Dermis blood vessel endothelial cell (primary cell): ENCODE measurements around the gene PRR5L. TPM values are rescaled to one million over a fixed set of nuclear protein-coding genes. Genes with fewer than 3 reads are reported as not detected.
A peak's percentile ranks its signal among the peaks of the same experiment; 100 is the strongest.

Experiments used
- DNase-seq: peaks from one replicate; pipeline ENCODE4 v3.0.0; 2010
- total RNA-seq: library from RNA; depleted of rRNA; stranded (reverse); fragments of >200 nt; gene quantifications from 2 replicates; pipeline ENCODE4 v1.2.3, GENCODE V29; 2014

The PRR5L gene, protein sequence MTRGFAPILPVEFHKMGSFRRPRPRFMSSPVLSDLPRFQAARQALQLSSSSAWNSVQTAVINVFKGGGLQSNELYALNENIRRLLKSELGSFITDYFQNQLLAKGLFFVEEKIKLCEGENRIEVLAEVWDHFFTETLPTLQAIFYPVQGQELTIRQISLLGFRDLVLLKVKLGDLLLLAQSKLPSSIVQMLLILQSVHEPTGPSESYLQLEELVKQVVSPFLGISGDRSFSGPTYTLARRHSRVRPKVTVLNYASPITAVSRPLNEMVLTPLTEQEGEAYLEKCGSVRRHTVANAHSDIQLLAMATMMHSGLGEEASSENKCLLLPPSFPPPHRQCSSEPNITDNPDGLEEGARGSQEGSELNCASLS
- 6.0 and 30.3 TPM in 2 replicates for total RNA-seq

- no peak for DNase-seq
Measured at GRCh38 chr11:36295926-36296325, at the start of gene PRR5L. TSS of gene PRR5L (plus strand) at chr11:36296288. CDS start at chr11:36401122, 104,834 bp downstream.

DNA sequence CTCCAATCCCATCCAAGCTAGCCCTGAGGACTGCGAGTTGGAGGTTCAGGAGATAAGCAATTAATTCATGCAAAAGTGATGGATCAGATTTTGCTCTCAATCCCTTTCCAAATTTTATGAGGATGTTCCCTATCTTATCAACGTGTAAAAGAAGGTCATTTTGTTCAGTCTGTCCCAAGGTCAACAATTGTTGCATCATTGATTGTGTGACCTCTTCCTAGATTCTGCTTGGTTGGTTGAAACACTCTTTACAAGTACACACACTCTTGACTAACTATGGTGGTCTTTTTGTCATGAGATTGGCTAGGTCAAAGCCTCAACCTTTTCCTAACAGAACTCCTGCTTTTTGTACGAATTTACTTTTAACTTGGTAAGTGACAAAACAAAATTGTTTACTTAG lies 48.6 kb upstream of the PRR5L start:
- DNase-seq: no peak

- DNase-seq: no peak
Measured at GRCh38 chr11:36248436-36248835, 47.7 kb upstream of the PRR5L start.

DNA sequence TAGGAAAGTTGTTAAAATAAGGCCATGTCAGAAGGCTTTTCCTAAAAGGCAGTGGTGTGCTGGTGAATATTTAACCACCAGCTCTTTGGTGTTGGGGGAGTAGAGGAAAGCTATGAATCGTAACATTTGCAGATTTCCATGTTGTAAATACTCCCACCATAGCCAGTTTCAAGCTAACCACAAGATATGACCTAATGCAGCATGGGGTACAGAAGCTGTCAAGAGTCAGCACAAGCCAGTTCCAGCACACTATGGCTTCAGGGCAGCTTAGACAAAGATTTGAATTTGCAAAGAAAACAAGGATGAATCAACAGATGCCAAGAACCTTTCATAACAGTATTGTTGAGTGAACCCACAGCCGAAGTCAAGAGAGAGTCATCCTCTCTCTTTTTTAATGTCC lies 46.8 kb upstream of the PRR5L start:
- DNase-seq: no peak

DNA sequence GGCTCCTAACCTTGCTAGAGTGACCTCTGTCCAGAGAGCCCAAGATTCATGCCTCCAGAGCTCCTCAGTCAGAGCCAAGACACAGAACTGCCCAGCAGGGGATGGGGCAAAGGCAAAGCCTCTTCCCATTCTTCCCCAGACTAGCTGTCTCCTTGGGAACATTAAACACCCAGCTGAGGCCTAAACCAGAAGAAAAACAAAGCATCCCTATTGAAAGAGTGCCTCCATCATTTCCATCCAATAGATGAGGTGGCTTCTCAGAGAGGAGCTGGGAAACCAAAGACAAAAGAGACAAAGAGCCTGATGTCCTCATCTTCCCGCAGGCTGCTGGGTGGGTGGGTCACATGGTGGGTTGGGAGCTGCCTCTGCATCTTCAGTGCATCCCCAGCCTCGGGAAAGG lies 44.3 kb upstream of the PRR5L start:
- no peak for DNase-seq

DNA sequence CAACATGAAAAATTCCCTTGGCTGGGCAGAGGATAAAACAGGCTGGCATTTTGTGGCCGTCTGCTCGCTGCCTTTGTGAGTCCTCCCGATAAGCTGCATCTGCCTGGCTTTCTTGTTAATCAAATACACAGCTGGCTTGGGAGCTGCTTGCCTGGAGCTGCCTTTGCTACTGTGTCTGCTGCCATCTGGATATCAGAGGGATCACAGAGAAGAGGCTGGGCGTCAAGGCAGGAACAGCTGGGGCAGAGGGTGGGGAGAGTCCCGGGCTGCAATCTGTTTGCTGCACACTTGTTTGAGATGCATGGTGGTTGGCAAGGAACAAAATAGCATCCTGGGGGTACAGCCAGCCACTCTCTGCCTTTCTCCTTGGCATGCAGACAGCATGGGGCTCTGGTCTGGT lies 42.9 kb upstream of the PRR5L start:
- DNase-seq: no peak

- DNase-seq: peak; percentile 31
Measured at GRCh38 chr11:36254713-36255112, 41.4 kb upstream of the PRR5L start.

DNA sequence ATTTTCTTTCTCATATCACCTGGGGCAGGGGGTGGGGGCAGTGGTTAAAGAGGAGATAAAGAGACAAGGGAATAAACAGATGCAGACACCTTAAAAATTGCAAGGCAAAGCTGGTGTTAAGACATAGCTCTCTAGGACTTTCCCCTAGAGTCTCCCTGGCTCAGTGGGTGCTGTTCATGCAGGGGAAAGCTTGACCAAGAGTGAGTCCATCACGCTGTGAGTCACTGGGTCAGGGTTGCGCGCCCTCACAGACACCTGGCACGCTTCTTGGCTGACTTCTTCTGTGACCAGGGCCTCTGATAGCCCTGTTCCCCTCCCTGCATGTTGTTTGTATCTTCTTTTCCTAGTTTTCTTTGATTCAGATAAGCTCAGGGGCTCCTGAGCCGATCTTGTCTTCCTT lies 38.7 kb upstream of the PRR5L start:
- DNase-seq: peak; percentile 27

DNA sequence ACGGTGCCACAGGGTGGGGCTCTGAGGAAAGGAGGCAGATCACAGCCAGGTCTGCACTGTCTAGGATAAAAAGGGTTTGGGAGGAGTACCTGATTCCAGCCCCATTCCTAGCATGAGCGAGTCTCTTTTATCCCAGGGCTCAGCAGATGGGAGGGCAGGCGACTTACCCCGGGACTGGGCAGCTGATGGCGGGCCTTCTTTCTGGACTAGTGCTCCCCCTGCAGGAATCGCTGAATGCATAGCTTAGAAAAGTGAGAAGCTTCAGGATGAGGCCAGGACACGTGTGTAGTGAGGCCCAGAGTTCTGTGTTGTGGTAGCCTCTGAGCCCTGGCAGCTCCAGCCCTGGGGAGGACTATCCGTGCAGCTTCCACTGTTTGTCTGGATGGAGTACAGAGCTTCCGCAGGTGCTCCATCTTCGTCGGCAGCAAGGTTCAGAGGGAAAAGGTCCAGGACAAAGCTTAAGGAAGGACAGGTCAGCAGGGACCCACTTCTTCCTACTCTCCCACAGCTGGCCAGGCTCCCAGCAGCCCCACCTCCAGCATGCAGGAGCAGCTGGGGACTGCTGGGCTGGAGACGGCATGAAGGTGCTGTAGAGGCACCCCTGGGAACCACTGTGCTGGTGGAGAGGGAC lies 37.2 kb upstream of the PRR5L start:
- DNase-seq: peak; percentile 88

DNA sequence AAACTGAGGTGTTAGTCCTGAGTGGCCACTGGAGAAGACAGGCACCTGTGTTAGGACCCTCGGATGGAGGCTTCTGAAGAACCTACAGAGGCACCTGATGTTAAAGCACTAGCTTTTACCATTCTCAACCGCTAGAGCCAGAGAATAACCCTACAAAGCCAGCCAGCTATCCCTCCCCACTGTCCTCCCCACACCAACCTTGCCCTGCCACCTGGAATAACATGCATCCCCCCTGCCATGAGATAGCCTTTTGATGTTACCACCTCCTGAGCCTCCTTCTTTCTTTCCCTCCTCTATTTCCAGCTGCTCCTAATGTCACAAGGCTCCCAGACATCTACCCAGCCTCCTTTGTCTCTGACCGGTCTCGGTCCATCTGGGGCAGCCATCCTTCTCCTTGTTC lies 35.0 kb upstream of the PRR5L start:
- no peak for DNase-seq

- DNase-seq: no peak
Measured at GRCh38 chr11:36264011-36264972, 31.8 kb upstream of the PRR5L start.

DNA sequence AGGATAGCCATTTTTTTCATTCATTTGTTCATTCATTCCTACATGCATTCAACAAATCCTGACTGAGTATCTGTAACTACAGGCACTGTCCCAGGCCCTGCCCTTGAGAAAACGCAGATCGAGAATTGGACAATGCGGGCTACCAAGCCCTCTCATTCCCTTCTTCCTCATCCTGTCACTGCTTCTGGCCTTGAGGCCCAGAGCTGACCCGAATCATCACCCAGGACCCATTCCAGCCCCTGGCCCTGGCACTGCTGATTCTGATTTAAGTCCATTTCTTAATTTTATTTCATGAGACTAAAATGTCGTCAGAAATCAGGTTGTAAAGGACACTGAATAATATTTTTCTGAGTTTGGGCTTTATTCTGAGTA lies 31.1 kb upstream of the PRR5L start:
- no peak for DNase-seq

GRCh38 chr11:36265793-36266628 lies 30.1 kb upstream of the PRR5L start:
- peak; percentile 73 for DNase-seq

DNA sequence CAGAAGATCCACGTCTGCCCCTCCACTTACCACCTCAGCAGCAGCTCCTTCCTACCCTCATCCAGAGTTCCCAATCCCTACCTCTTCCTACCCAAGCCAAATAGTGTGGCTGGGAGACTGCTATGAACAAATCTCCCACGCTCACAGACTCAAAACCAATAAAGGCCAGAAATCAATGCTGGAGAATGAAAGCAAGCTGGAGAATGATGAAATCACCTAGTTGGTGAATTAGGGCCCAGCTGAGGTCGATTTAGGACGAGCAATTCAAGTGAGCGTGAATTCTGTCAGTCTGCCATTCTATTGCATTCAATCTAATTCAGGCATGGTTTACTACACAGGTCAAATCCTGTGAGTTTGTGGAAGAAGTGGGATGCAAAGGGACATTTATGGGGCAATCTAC lies 29.3 kb upstream of the PRR5L start:
- no peak for DNase-seq

DNA sequence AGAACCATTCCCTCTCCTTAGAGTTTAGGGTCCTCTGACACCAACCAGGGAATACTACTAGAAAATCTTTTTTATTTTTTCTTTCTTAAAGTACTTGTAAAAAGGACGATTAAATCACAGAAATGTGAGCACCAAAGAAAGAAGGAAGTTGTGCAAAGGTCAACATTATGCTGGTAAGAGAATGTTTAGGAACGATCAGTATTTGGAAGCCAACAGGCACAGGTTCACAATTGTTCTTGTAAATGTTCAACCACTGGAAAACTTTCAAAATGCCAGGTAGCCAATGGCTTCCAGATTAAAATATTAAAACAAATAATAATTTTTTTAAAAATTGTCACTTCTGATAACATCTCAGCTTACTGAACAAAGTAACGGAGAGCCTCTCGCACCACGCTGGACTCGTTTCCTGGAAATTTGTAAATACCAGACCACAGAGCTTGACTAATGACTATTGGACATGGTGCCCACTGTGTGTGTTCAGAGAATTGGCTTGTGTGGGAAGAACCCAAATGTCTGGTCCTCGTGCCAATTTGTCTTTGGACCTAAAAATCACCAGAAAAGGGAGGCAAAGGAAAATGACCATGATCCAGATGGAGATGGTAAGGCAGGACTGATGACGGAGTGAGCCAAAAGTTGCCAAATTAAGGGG lies 27.6 kb upstream of the PRR5L start:
- no peak for DNase-seq

DNA sequence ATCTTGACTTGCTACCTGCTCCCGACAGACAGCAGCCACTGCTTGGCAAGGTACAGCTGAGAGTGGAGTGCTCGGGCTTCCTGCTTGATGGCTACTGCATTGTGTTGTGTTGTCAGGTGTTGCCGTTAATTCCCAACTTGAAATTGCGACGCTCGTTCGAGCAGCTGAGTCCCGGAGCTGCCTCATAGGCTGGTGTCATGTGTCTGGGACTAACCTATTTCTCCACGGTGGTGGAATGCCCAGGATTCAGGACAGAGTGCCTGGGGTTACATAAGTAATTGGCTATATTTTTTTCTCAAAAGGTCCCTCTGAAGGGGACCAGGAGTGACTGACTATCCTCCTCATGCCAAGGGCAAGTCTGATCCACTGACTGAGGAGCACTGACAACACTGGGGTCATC lies 25.4 kb upstream of the PRR5L start:
- DNase-seq: no peak

GRCh38 chr11:36271794-36272407 lies 24.2 kb upstream of the PRR5L start:
- peak; percentile 13 for DNase-seq

- no peak for DNase-seq
Measured at GRCh38 chr11:36273110-36273509, 23.0 kb upstream of the PRR5L start.

GRCh38 chr11:36274414-36274813 lies 21.7 kb upstream of the PRR5L start:
- no peak for DNase-seq

GRCh38 chr11:36278531-36279282 lies 17.4 kb upstream of the PRR5L start:
- DNase-seq: no peak

GRCh38 chr11:36280531-36280930 lies 15.6 kb upstream of the PRR5L start:
- no peak for DNase-seq
